ENCODE measurements around the gene ATP6V1C2.

The ATP6V1C2 gene

DNA sequence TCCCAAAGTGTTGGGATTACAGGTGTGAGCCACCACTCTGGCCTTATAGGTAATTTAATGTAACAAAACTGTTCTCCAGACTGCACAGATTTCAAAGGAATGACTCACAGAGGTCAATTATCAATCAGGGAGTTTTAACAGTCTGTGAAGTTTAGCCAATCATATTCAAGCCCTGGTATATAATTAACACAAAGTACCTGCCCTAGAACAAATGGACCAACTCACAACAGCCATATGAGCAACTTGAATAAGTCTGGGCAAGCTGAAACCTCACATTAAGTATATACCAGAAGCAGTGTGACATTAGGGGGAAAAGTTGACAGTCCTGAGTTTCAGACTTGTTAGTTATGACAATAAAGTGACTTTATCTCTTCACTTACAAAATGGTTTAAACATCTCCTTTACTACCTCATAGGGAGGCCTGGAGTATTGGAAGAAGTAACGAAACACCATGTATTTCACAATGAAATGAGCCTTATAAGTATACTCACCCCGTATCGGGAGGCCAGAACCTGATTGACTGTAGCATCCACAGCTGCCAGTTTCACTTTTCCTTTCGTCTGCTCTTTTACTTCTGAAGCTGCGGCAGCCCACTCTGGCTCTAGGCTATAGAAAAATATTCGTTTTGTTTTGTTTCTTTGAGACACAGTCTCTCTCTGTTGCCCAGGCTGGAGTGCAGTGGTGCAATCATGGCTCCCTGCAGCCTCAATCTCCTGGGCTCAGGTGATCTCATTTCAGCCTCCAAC is 69.0 kb downstream of the ATP6V1C2 start:
- Histone ChIP-seq H3K9ac (ENCODE audit: insufficient read length, low read depth) (no peak overlapping the region), H3K9me3 (ENCODE audit: insufficient read depth, low read length) (no peaks in the 10 kb centered on the region), H3K4me1 (ENCODE audit: insufficient read depth, insufficient read length) (no peaks in the 10 kb centered on the region), H3K36me3 (ENCODE audit: insufficient read depth, insufficient read length, low read length) (peaks cover 74% of the 10 kb centered on the region), H3K27me3 (ENCODE audit: insufficient read depth, insufficient read length) (no peaks in the 10 kb centered on the region), H3K4me3 (ENCODE audit: insufficient read length, low read depth) (no peak overlapping the region)
- TF ChIP-seq ZNF274 (IDR thresholded peaks at IDR 0.05; ENCODE audit: low read depth, low read length) (no peak), YY1 (IDR thresholded peaks at IDR 0.05; ENCODE audit: insufficient read depth, insufficient read length) (no peak), SUZ12 (IDR thresholded peaks at IDR 0.05; ENCODE audit: extremely low read depth, insufficient read depth, insufficient read length) (no peak)
- no peak for DNase-seq (ENCODE audit: low read depth, low spot score)

DNA sequence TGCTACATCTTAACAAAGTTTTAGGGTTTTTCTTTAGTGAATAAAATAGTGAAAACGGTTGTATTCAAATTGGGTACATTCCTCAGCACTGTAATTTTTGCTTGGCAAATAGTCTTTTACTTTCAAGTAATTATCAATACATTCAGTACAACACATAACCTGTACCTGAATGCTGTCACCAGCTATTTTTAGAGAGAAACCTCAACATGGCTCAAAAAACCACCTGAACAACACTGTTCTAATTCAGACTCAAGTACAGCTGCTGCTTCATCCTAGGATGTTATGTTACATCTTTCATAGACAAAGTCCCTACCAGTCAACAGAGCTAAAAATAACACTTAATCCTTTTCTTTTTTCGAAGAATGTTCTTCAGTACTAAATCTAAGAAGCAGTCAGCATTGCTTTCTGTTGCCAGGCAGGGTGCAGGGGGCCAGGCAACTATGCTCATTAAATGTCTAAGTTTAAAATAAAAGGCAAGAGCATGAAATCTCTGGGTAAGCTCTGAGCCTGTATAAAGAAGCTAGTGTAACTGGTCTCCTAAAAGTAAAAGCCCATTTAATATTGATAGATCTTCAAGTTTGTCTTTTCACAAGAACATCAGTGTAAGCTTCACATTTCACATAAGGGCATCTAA is 70.7 kb downstream of the ATP6V1C2 start:
- no peaks in the 10 kb centered on the region for H3K9me3 ChIP-seq (ENCODE audit: insufficient read depth, low read length)
- no peak for DNase-seq (ENCODE audit: low read depth, low spot score)
- no peak overlapping the region for H3K9ac ChIP-seq (ENCODE audit: insufficient read length, low read depth)
- no peak overlapping the region for H3K4me3 ChIP-seq (ENCODE audit: insufficient read length, low read depth)
- H3K4me1 ChIP-seq (ENCODE audit: insufficient read depth, insufficient read length), result no peaks in the 10 kb centered on the region
- TF ChIP-seq YY1 (IDR thresholded peaks at IDR 0.05; ENCODE audit: insufficient read depth, insufficient read length) (no peak), ZNF274 (IDR thresholded peaks at IDR 0.05; ENCODE audit: low read depth, low read length) (no peak), SUZ12 (IDR thresholded peaks at IDR 0.05; ENCODE audit: extremely low read depth, insufficient read depth, insufficient read length) (no peak)
- H3K27me3 ChIP-seq (ENCODE audit: insufficient read depth, insufficient read length), result no peaks in the 10 kb centered on the region
- peaks cover 73% of the 10 kb centered on the region for H3K36me3 ChIP-seq (ENCODE audit: insufficient read depth, insufficient read length, low read length)

DNA sequence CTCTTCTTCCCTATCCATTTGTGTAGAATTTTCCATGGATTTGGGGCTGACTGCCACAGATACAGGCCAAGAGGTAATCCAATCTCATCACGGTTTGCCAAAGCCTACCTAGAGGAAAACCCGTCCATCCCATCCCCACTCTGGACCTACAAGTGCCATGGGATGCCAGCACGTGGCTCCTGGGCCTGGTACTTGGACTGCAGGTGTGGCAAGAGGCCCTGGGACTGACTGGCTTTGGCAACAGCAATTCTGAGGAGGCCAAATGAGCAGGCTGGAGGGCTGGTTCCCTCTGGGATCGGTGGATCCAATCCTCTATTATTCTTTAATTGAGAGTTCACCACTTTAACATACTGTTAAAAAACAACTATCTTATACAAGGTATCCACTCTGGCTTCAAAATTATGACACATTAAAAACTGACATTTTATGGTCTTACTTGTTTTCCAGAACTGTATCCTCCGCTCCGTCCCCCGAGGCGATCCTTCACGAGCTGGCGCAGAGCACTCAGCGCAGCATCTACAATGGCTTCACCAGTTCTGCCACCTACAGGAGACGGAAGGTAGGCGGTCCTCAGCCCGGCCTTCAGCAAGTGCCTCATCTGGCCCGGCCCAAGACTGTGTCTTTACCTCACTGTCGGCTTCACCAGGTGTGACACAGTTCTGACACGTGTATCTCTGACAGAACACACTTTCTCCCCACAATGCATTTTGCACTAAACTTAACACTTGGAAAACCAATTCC is 71.4 kb downstream of the ATP6V1C2 start:
- TF ChIP-seq ZNF274 (IDR thresholded peaks at IDR 0.05; ENCODE audit: low read depth, low read length) (no peak), YY1 (IDR thresholded peaks at IDR 0.05; ENCODE audit: insufficient read depth, insufficient read length) (no peak), SUZ12 (IDR thresholded peaks at IDR 0.05; ENCODE audit: extremely low read depth, insufficient read depth, insufficient read length) (no peak)
- DNase-seq (ENCODE audit: low read depth, low spot score), result no peak
- H3K9ac ChIP-seq (ENCODE audit: insufficient read length, low read depth), result no peak overlapping the region
- no peaks in the 10 kb centered on the region for H3K27me3 ChIP-seq (ENCODE audit: insufficient read depth, insufficient read length)
- no peaks in the 10 kb centered on the region for H3K4me1 ChIP-seq (ENCODE audit: insufficient read depth, insufficient read length)
- no peak overlapping the region for H3K4me3 ChIP-seq (ENCODE audit: insufficient read length, low read depth)
- peaks cover 71% of the 10 kb centered on the region for H3K36me3 ChIP-seq (ENCODE audit: insufficient read depth, insufficient read length, low read length)
- no peaks in the 10 kb centered on the region for H3K9me3 ChIP-seq (ENCODE audit: insufficient read depth, low read length)

DNA sequence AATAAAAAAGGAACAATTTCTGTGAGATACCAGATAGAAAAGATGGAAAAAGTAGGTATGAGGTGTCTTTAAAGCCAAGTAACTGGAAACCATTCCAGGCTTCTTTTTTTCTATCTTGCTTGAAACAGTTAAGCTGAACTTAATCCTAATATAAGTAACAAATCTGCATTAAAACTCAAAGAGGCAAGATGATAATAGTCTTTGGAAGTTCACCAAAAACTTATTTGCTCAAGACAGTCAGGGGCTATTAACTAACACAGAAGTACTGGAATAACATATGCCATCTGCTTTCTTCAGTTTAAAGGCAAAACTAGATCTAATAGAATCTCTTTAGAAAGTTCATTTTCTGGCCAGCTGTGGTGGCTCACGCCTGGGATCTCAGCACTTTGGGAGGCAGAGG is 72.4 kb downstream of the ATP6V1C2 start:
- H3K36me3 ChIP-seq (ENCODE audit: insufficient read depth, insufficient read length, low read length), result peaks cover 72% of the 10 kb centered on the region
- DNase-seq (ENCODE audit: low read depth, low spot score), result no peak
- H3K9me3 ChIP-seq (ENCODE audit: insufficient read depth, low read length), result no peaks in the 10 kb centered on the region
- no peaks in the 10 kb centered on the region for H3K27me3 ChIP-seq (ENCODE audit: insufficient read depth, insufficient read length)
- H3K4me1 ChIP-seq (ENCODE audit: insufficient read depth, insufficient read length), result no peaks in the 10 kb centered on the region
- TF ChIP-seq YY1 (IDR thresholded peaks at IDR 0.05; ENCODE audit: insufficient read depth, insufficient read length), result no peak
- no peak for TF ChIP-seq ZNF274 (IDR thresholded peaks at IDR 0.05; ENCODE audit: low read depth, low read length)
- no peak for TF ChIP-seq SUZ12 (IDR thresholded peaks at IDR 0.05; ENCODE audit: extremely low read depth, insufficient read depth, insufficient read length)
- no peak overlapping the region for H3K4me3 ChIP-seq (ENCODE audit: insufficient read length, low read depth)
- no peak overlapping the region for H3K9ac ChIP-seq (ENCODE audit: insufficient read length, low read depth)

DNA sequence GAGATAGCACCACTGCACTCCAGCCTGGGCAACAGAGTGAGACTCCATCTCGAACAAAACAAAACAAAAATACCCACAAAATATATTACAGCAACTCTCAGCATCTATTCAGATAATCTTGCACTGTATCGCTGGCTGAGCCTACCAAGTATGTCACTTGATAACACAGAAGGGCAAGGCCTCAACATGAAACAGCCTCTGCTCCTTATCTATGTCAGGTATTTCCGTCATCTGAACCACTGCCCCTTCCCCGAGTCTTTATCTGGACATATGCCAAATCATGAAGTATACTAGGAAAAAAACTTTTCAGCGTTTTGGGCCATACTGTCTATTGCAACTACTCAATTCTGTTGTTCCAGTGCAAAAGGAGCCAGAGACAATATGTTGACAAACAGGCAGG is 73.4 kb downstream of the ATP6V1C2 start:
- H3K27me3 ChIP-seq (ENCODE audit: insufficient read depth, insufficient read length), result no peaks in the 10 kb centered on the region
- TF ChIP-seq ZNF274 (IDR thresholded peaks at IDR 0.05; ENCODE audit: low read depth, low read length) (no peak), YY1 (IDR thresholded peaks at IDR 0.05; ENCODE audit: insufficient read depth, insufficient read length) (no peak), SUZ12 (IDR thresholded peaks at IDR 0.05; ENCODE audit: extremely low read depth, insufficient read depth, insufficient read length) (no peak)
- H3K36me3 ChIP-seq (ENCODE audit: insufficient read depth, insufficient read length, low read length), result peaks cover 69% of the 10 kb centered on the region
- no peaks in the 10 kb centered on the region for H3K4me1 ChIP-seq (ENCODE audit: insufficient read depth, insufficient read length)
- H3K9me3 ChIP-seq (ENCODE audit: insufficient read depth, low read length), result no peaks in the 10 kb centered on the region
- DNase-seq (ENCODE audit: low read depth, low spot score), result no peak
- no peak overlapping the region for H3K9ac ChIP-seq (ENCODE audit: insufficient read length, low read depth)
- no peak overlapping the region for H3K4me3 ChIP-seq (ENCODE audit: insufficient read length, low read depth)

DNA sequence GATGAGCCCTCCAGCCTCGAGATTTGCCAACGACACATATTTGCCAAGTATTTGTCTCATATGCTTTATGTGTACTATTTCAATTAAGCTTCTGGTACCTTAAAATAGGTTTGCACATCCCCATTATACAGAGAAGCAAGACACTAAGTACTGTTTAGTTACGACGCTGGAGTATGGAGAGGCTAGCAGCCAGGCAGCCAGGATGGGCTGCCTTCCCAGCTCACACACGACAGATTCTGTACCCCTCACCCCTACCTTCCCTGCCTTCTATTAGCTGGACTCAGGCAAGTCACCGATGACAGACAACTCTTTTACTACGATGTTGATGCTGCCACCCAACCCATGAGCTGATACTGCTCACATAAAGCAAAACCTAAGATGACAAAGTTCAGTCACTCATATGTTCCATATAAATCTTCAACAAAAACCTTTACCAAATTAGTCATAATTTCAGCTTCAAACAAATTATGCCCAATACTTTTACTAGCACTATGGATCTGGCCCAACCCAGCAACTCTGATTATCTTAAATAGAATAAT is 74.1 kb downstream of the ATP6V1C2 start:
- no peak overlapping the region for H3K9ac ChIP-seq (ENCODE audit: insufficient read length, low read depth)
- H3K4me1 ChIP-seq (ENCODE audit: insufficient read depth, insufficient read length), result no peaks in the 10 kb centered on the region
- DNase-seq (ENCODE audit: low read depth, low spot score), result no peak
- no peaks in the 10 kb centered on the region for H3K9me3 ChIP-seq (ENCODE audit: insufficient read depth, low read length)
- no peak for TF ChIP-seq YY1 (IDR thresholded peaks at IDR 0.05; ENCODE audit: insufficient read depth, insufficient read length)
- no peak for TF ChIP-seq SUZ12 (IDR thresholded peaks at IDR 0.05; ENCODE audit: extremely low read depth, insufficient read depth, insufficient read length)
- TF ChIP-seq ZNF274 (IDR thresholded peaks at IDR 0.05; ENCODE audit: low read depth, low read length), result no peak
- H3K4me3 ChIP-seq (ENCODE audit: insufficient read length, low read depth), result no peak overlapping the region
- no peaks in the 10 kb centered on the region for H3K27me3 ChIP-seq (ENCODE audit: insufficient read depth, insufficient read length)
- H3K36me3 ChIP-seq (ENCODE audit: insufficient read depth, insufficient read length, low read length), result peaks cover 73% of the 10 kb centered on the region

DNA sequence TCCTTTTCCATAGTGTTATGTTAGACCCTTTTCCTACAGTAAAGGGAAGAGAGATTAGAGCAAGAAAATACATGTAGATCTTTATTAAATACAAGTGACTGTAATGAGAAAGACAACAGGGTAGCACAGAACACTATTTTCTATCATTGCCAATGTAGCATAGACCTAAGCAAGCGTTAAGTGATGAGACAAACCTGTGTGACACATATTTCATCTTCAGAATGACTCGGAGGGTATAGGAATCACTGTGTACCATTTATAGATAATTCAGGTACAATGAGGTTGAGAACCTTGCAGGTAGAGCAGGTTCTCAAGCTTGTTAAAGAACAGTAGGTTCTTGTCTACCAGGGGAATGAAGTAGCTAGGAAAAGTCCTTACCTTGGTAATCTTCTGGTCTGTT is 75.3 kb downstream of the ATP6V1C2 start:
- H3K4me1 ChIP-seq (ENCODE audit: insufficient read depth, insufficient read length), result no peaks in the 10 kb centered on the region
- H3K9me3 ChIP-seq (ENCODE audit: insufficient read depth, low read length), result no peaks in the 10 kb centered on the region
- no peak for DNase-seq (ENCODE audit: low read depth, low spot score)
- H3K36me3 ChIP-seq (ENCODE audit: insufficient read depth, insufficient read length, low read length), result peaks cover 73% of the 10 kb centered on the region
- TF ChIP-seq YY1 (IDR thresholded peaks at IDR 0.05; ENCODE audit: insufficient read depth, insufficient read length), result no peak
- TF ChIP-seq SUZ12 (IDR thresholded peaks at IDR 0.05; ENCODE audit: extremely low read depth, insufficient read depth, insufficient read length), result no peak
- H3K9ac ChIP-seq (ENCODE audit: insufficient read length, low read depth), result no peak overlapping the region
- no peaks in the 10 kb centered on the region for H3K27me3 ChIP-seq (ENCODE audit: insufficient read depth, insufficient read length)
- no peak overlapping the region for H3K4me3 ChIP-seq (ENCODE audit: insufficient read length, low read depth)

Data from NT2/D1 (cell line).